GM21515 (cell line): Measurements from ENCODE around the gene PLXND1.

Source experiments
- ATAC-seq: cut with Tn5 transposase; IDR thresholded peaks from one replicate; pipeline ENCODE4 v1.9.1; 2021; ENCODE audit not compliant: unreplicated experiment

The PLXND1 gene

DNA sequence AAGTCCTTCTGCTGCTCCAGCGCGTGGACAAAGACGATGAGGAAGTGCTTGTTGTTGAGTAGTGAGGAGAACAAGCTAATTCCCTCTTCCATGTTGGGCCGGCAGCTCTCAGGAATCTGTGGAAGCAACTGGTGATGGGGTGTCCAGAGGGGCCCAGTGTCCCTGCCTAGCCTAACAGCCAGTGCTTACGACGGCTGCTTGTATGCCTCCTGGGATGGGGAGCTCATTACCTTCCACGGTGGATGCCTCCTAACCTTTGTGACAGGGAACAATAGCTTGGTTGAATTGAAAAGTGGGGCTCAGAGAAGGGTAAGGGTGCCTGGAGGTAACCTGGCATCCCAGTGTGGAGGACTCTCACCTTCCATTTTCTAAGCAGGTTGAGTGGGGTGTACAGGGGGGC is 40.6 kb downstream of the PLXND1 start:
- ATAC-seq = no peak

DNA sequence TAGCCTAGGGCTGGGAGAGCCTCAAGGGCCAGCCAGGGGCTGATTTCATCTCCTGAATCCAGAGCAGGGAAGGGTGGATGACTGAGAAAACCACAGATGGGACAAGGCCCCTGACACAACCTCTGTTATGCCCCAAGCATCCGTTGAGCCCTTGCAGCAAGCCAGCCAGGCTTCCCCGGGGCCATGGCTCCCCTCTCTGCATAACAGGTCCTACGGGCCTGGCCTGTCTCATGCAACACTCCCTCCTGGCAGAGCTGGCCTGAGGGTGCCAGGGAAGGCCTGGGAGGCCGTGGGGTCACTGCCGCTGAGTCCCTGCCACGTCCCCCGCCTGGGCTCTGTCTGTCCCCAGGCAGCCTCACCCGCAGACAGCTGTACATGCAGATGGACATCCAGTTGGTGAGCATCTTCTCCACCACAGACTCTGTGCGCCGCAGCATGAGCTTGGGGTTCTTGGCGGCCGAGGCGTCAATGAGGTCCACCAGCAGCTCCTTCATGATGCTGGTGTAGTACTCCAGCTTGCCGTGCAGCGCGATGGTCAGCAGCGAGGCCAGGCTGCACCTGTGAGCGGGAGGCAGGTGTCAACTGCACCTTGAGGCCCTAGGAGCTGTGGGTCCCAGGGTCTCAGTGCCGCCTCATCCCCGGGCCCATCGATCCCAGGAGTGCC is 41.4 kb downstream of the PLXND1 start:
- ATAC-seq = no peak

DNA sequence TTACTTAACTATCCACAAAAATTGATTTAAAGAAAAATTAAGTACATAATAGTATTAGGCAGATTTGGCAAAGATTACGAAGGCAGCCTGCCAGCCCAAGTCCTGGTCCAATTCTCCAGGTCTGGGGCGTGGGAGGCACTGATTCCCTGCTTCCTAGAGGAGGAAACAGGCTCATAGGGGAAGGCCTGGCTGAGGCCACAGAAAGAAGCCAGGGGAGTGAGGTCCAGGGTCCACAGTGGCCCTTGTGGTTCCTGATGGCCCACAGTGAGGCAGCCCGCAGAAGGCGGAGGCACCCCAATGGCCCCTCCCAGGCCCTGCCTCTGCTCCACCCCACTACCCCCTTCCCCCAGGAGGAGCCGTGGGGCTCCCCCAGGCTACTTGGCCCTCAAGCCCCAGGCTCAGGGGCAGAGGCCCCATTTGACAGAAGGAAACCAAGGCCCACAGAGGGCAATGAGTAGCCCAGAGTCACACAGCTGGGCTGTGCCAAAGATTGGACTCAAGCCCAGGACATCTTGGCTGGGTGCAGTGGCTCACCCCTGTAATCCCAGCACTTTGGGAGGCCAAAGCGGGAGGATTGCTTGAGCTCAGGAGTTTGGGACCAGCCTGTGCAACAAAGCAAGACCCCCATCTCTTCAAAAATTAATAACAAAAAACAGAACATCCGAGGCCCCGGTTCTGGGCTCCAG is 42.5 kb downstream of the PLXND1 start:
- ATAC-seq = no peak

DNA sequence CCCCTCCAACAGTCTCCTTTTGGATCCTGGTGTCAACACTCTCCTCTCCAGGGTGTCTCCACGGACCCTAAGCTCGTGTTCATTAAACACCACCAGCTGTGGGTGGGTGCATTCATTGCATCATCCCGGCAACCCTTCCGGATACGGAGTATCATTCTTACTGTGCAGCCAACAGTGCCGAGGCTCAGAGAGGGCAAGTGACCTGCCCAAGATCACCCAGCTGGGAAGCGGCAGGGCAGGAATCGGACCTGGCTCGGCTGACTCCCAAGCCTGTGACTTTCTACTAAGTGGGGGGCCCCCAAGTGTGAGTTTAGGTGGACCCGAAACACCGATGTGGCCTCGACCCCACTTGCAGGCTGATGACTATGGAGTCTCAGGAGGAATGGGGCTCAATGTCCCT is 43.1 kb downstream of the PLXND1 start:
- no peak for ATAC-seq

DNA sequence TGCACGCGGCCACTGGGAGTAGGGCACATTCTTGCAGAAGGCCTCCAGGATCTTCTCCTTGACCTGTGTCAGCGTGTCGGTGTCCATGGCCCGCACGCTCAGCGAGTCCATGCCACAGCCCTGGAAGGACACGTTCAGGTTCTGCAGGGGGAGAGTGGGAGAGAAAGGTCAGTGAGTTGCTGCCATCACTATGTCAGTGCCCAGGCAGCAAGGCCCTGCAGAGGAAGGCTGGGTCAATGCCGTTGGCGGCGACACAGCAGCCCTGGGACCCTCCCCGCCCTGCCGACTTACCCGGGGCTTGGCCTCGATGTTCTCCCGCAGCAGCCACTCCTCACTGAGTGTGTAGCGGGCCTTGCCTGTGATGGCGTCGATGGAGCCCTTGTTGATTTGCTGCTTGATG is 43.7 kb downstream of the PLXND1 start:
- no peak for ATAC-seq

DNA sequence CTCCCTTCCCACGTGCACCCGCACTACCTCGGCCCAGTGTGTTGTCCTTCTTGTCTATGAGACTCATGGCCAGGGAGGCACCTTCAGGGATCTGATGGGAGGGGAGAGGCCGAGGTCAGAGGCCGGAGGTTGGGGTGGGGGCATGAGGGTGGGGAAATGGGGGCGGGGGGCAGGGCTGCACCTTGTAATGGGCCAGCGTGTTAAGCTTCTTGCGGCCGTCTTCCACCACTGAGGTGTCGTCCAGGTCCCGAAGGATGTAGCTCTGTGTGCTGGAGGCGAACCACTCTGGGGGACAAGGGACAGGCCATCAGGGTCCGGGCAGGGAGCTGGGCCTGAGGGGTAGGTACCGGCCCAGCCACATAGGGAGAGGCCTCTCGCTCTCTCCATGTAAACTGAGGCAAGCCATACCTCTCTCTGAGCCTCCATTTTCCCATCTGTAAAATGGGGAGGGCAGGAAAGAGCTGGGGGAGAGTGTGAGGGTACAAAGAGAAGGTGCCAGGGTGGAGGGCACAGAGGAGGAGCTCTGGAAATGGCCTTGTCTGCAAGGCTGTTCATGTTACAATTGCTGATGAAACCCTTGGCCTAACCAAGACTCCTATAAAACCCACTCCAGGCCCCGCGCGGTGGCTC is 44.7 kb downstream of the PLXND1 start:
- no peak for ATAC-seq

DNA sequence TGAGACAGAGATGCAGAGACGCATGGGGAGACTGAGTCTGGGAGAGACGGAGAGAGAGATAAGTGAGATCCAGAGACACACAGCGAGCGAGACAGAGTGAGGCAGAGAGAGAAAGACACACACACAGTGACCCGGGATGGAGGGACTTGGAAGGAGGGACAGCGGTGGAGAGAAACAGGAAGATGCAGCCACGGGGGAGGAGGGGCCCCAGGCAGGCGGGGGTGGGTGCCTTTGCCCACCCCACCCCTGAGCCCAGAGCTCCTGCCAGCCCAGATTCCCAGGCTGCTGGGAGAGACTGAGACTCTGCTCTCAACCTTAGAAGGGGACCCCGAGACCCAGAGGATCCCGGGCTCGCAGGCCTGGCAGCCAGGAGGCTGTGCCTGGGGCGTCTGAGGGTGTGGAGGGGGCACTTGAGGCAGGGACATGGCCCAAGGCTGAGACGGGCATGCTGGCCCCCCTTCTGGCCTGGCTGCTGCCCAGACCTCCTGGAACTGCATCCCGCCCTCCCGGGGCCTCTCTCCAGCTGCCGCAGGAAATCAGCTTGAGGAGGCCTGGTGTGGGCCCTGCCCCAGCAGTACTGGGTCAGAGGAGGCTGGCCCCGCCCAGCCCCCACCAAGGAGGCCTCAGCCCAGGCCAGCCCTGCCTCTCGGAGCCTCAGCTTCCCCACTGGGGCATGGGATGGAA is 45.4 kb downstream of the PLXND1 start:
- ATAC-seq = no peak

DNA sequence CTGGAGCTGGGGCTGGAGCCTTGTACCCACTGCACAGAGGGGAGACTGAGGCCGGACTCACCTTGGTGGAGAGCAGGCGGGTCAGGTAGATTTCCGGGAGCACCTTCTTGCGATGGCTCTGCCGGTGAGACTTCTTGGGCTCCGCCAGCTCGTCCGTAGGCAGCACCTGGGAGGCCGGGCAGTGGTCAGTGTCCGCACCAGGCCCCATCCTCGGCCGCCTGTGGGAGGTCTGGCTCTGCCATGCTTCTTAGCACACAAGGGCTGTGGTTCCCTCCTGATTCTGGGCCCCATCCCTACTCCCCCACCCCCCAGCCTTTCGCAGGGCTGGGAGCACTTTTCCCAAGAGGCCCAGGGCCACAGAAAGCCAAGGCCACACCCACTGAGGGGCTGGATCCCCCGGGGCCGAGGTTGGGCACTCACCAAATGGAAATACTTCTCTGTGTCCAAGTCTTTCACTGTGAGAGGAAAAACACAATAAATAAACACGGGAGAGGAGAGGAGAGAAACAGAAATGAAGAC is 46.1 kb downstream of the PLXND1 start:
- no peak for ATAC-seq

DNA sequence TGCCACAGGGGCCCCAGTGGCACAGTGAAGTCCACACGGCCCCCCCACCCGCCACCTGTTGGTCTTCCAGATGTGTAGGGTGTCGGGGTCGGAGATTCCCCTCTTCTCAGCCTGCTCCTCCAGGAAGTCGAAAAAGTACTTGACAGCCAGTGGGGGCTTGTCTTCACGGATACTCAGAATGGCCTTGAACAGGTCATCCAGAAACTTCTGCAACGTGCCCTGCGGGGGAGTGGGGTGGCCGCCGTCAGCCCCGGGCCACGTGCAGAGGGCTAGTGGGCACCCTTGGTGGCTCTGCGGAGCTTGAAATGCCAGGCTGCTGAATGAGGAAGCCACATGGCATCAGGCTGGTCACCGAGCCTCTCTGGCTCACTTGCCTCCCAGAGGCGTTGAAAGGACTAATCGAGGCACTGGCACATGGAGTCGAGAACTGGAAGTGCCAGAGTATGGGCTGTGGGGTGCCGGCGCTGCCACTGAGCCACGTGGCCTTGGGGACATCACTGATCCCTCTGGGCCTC is 46.9 kb downstream of the PLXND1 start:
- ATAC-seq = no peak

DNA sequence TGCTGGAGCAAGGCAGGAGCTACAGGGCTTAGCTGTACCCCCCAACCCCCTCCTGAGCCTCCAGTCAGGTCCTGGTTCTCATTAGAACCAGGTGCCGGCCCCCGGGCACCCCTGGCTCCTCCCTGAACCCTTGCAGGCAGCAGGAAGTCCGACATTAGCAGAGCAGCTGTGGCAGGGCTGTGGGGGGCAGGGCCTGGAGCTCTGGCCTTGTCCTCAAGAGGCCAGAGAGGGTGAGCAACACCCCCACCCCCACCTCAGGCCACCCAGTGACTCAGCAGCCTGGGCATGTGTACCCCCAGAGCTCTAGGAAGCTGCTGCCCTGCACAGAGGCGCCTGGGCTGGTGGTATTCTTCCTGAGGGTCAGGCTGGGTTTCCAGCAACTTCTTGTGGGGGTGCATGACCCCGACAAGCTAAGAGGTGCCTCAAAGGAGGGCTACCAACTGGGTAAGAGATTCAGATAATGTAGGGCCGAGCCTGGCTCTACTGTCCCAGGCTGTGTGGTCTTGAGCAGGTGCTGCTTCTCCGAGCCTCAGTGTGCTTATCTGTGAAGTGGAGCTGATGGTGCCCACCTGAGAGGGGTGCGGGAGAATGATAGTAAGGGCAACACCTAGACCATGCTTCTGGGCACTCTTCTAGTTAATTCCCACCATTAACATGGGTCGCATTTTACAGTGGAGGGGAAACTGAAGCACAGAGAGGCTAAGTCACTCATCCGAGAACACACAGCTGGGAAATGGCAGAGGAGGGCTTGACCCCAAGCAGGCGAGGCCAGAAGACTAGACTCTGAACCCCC is 47.5 kb downstream of the PLXND1 start:
- ATAC-seq = no peak

DNA sequence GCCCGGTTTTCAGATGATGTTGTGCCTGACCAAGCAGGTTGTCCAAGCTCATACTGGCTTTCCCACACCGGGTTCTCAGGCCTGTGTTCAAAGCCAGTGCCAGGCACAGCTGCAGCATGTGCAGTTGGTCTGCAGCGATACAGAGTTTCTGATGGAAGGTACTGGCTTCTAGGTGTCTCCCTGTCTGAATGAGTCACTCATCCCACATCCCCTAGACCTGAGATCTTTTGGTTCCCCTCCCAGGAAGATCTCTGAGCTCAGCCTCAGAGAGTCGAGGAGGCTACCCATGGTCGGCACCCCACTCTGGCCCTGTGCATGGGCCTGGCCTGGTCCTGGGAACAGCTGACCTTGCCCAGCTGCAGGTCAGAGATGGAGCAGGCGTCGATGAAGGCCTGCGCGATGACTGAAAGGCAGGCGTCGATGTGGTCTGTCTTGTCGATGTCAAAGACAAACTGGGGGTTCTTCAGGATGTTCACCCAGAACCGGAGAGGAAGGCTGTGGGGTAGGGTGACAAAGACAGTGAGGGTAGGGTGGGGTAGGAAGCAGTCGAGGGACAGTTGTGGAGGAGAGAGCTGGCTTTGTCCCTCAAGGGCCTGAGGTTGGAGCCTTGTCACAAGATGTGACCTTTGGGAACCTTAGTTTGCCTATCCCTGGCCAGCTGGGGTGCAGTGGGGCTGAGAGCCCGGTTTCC is 48.2 kb downstream of the PLXND1 start:
- no peak for ATAC-seq

DNA sequence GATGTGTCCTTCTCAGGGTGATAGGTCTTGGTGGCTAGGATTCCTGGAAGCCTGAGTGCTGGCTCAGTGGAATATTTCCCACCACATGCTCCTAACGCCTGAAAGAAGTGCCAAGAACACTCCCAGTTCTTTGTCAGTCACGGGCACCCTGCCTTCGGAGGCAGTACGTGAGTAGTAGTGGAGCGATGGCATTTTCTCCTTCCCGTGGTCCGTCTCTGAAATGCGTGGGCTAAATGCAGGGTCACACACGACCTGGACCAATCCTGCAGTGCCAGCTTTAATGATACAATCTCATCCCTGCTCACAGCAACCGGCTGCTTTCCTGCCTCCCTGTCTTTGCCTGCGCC is 49.0 kb downstream of the PLXND1 start:
- no peak for ATAC-seq

DNA sequence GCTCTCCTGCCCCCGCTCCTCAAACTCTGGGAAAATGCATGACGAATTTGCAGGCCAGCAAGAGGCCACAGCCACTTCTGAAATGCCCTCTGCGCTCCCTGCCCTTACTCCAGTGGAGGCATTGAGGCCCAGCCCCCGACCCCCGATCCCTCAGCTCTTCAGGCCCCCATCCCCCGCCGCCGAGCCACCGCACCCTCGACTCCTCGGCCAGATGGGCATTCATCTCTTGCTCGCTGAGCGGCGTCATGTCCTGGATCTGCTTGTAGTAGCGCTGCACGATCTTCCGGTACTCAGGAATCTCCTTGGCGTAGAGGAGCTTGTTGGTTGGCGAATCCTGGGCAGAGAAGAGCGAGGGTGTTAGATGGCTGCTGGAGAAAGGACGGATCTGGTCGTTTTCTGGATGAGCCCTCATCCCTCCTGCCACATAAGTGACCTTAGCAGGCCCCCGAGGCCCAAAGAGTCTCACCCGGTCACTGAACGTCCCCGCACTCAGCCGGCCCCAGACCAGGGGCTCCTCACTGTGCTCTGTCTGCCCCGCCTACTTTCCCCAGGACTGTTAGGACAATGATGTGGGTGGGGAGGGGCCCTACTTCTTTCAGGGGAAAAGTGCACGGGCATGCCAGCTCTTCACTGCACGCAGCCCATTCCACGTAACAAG is 49.5 kb downstream of the PLXND1 start:
- no peak for ATAC-seq

DNA sequence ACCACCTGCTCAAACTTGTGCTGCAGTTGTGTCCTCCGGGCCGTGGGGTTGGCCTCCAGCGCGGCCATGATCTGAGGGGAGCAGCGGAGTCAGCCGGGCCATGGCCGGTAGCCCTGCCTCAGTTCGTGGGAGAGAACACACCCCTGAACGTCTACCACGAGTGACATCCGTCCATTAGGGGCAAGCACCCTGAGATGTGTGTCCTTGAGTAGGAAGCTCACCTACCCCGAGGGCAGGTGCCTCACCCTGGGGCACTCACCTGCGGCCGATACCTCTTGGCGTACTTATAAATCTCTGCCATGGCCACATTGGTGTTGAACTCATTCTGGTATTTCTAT is 50.1 kb downstream of the PLXND1 start:
- ATAC-seq = no peak

DNA sequence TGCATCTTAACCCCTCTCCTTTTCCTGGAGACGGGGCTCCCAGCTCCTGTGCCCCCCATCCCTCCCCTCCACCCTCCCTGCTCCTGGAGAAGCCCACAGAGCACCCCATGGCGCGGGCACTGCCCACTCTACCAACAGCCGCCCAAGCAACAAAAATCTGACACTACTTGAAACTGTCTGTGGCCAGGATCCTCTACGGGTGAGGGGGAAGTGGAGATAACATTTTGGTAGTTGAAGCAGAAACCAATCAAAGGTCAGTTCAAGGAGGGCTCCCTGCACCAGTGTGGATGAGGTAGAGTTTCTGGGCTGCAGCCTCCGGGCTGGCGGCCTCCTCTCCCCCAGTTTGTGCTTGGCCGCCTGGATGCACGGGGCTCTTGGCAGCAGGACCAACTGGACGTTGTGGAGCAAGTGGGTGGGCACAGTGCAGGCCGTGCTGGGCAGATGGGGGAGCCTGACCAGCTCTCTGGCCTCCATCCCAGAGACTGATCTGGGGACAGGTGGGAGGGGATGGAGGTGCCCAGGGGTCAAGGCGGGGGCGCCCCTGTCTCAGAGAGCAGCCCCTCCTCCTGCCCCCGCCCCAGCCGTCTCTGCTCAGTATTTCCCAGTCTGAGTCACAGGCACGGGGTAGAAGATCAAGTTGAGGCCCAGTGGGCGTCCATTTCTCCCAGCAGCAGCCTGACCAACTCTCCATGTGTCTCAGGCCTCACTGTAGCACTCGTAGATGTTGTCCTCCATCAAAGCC is 50.7 kb downstream of the PLXND1 start:
- no peak for ATAC-seq

DNA sequence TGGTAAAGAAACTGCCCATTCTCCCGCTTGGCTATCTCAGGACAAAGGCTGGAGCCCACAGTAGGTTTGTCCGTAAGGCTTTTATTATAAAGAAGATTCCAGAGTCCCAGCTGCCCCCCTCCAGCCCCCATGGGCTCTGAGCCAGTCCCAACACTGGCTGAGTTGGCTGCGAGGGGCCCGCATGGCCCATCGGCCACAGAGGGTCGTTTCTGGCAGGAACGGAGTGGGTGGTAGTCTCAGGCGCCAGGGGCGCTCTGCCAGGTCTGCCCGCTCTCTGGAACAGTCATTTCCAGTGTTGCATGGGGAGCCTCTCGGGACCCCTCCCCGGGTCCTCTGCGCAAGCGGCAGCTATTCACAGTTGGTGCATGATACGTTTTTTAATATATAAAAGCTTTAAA is 51.3 kb downstream of the PLXND1 start:
- no peak for ATAC-seq

DNA sequence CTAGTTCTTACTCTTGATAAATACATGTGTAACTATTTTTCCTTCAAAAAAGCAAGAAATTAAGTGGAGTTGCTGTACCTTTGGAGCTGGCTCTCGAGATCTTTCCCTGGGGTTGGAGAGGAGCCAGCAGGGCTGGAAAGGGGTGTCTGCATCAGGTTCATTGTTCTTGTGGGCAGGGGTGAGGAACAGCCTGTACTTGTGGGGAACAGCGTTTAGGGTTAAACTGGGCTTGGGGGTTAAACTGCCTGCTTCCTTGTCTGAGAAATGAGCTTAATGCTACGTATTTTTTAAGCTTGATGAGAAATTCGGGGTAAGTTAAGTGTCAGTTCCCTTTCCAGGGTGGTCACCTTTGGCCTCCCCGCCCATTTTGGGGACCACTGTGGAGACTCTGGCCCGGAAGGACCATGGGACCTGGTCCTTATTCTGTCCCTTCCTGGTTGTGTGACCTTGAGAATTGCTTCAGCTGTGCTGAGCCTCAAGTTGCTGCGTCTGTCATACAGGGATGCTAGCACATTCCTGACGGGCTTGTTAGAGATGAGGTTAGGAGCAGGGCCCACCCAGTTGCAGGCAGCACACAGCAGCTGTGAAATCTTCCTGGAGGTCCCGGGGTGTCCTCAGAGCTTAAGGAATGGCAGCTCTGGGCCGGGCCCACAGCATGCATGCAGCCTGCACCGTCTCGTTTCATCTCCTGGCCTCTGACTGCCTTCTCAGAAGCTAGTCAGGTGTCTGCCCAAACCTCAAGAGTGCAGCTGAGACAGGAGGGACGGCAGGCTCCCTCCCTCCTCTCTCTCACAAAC is 51.9 kb downstream of the PLXND1 start:
- ATAC-seq = no peak

DNA sequence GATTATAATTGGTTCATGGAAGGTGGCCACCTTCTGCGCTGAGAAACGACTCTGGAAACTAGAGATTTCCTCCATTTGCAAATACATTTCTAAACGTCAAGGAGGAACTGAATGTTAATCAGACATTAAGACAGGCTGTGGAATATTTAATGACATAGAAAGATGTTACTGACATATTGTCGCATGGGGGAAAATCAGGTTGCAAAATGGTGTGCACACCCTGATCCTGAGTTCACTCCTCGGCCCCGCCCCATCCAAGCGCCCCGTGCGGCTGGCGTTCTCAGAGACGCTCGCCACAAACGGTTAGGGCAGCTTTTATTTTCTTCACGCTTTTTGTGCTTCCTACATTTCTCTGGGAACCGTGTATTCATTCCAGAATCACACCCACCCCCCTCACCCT is 52.8 kb downstream of the PLXND1 start:
- no peak for ATAC-seq
